ENCODE measurements around the gene HIPK3. TPM values are rescaled to one million over a fixed set of nuclear protein-coding genes. Genes with fewer than 3 reads are reported as not detected.
"Not testable (repeated sequence)": the region's sequence is repeated elsewhere in the genome, so short reads cannot be mapped to it uniquely, and the experiment has no call there.

Gene HIPK3
- total RNA-seq, 2 donors from 2014 or later, result 125 to 311 TPM

DNA sequence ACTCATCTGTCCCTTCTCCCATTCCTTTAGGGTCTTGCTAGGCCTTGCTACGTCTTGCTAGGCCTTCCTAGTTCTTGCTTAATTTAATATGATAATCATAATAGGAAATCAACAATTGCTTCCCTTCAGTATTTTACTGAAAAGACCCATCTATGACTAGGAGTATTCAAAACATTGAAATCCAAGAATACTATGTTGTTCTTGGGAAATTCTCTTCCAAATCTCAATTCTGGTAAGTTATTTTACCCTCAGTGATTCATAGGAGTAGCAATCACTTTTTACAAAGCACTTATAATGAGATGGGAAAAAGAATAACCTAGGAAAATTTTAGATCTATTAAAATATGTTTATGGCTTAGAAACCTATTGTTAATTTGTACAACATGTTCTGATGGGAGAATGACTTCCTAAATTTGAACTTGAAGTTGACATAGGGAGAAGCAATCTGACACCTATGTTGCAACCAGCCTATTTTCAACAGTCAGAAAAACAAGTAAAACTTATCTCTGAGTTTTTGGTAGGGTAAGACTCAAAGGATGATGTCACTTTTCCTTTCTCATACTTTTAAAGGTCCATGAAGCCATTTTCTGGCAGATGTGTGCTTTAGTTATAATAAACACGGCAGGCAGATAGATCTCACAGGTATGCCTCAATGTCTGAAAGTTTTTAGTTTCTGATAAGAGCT, 29.5 kb upstream of the HIPK3 start:
- Histone ChIP-seq H3K4me3 (no peak overlapping the region), H3K36me3 (no peaks in the 10 kb centered on the region), H3K27me3 (replicated peaks; ENCODE audit: insufficient read depth) (no peaks in the 10 kb centered on the region), H3K27ac (peak overlapping the region; percentile 5 to 70), H3K9me3 (no peaks in the 10 kb centered on the region), H3K4me1 (ENCODE audit: control insufficient read depth in 1 of 2, low read depth in 2 of 2) (peaks cover 6 to 8% of the 10 kb centered on the region in 2 donors)
- TF ChIP-seq, protein P1, sequence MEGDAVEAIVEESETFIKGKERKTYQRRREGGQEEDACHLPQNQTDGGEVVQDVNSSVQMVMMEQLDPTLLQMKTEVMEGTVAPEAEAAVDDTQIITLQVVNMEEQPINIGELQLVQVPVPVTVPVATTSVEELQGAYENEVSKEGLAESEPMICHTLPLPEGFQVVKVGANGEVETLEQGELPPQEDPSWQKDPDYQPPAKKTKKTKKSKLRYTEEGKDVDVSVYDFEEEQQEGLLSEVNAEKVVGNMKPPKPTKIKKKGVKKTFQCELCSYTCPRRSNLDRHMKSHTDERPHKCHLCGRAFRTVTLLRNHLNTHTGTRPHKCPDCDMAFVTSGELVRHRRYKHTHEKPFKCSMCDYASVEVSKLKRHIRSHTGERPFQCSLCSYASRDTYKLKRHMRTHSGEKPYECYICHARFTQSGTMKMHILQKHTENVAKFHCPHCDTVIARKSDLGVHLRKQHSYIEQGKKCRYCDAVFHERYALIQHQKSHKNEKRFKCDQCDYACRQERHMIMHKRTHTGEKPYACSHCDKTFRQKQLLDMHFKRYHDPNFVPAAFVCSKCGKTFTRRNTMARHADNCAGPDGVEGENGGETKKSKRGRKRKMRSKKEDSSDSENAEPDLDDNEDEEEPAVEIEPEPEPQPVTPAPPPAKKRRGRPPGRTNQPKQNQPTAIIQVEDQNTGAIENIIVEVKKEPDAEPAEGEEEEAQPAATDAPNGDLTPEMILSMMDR (IDR thresholded peaks at IDR 0.05), result no peak
- DNase-seq (ENCODE audit: low spot score) (no peak), ATAC-seq (ENCODE audit: insufficient number of reproducible peaks, low FRiP score, low read depth) (peak; percentile 66)

DNA sequence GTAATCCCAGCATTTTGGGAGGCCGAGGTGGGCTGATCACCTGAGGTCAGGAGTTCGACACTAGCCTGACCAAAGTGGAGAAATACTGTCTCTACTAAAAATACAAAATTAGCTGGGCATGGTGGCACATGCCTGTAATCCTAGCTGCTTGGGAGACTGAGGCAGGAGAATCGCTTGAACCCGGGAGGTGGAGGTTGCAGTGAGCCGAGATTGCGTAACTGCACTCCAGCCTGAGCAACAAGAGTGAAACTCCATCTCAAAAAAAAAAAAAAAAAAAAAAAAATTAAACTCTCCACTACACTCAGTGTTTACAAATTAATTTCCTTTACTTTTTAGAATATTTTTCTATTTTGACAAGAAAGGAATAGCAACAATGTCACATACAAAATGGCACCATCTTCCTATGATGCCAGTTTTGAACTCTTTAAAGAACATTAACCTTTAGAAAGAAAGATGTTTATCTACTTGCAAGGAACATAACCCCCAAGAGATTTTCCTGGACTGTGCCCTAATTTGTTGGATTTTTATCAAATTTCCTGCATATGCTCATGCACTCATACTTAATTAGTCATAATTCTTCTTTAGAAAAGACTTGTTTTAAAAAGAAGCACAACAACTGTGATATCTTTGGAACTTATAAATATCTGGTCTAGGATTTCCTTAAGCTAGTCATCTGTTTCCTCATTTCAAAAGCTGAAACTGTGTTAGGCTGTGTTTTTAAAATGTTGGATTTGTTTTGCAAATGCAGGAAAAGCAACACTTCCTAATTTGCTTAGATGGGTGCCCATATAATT, 22.6 kb upstream of the HIPK3 start:
- Histone ChIP-seq H3K4me1 (ENCODE audit: control insufficient read depth in 1 of 2, low read depth in 2 of 2) (no peaks in the 10 kb centered on the region), H3K27ac (no peak overlapping the region), H3K9me3 (no peaks in the 10 kb centered on the region), H3K27me3 (replicated peaks; ENCODE audit: insufficient read depth) (no peaks in the 10 kb centered on the region), H3K36me3 (no peaks in the 10 kb centered on the region), H3K4me3 (no peak overlapping the region)
- no peak for ATAC-seq (ENCODE audit: insufficient number of reproducible peaks, low FRiP score, low read depth)
- TF ChIP-seq, protein P1 (IDR thresholded peaks at IDR 0.05), result no peak
- DNase-seq (ENCODE audit: low spot score), result no peak

DNA sequence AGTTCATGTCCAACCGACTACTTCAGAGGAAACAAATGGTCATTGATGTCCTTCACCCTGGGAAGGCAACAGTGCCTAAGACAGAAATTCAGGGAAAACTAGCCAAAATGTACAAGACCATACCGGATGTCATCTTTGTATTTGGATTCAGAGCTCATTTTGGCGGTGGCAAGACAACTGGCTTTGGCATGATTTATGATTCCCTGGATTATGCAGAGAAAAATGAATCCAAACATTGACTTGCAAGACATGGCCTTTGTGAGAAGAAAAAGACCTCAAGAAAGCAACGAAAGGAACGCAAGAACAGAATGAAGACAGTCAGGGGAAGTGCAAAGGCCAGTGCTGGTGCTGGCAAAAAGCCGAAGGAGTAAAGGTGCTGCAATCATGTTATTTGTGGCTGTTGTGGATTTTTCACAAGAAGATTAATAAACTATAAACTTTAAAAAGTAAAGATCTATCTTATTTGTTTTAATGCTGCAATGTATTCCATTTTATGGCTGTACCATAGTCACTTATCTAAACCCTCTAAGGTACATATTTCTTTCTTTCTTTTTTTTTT, 20.1 kb upstream of the HIPK3 start:
- ATAC-seq (ENCODE audit: insufficient number of reproducible peaks, low FRiP score, low read depth) (no peak), DNase-seq (ENCODE audit: low spot score) (no peak)
- H3K9me3 ChIP-seq, result no peaks in the 10 kb centered on the region
- H3K36me3 ChIP-seq, result no peaks in the 10 kb centered on the region
- H3K27me3 ChIP-seq (replicated peaks; ENCODE audit: insufficient read depth), result no peaks in the 10 kb centered on the region
- H3K27ac ChIP-seq, result no peak overlapping the region
- TF ChIP-seq, protein P1 (IDR thresholded peaks at IDR 0.05), result no peak
- H3K4me1 ChIP-seq (ENCODE audit: control insufficient read depth in 1 of 2, low read depth in 2 of 2), result no peaks in the 10 kb centered on the region
- no peak overlapping the region for H3K4me3 ChIP-seq

DNA sequence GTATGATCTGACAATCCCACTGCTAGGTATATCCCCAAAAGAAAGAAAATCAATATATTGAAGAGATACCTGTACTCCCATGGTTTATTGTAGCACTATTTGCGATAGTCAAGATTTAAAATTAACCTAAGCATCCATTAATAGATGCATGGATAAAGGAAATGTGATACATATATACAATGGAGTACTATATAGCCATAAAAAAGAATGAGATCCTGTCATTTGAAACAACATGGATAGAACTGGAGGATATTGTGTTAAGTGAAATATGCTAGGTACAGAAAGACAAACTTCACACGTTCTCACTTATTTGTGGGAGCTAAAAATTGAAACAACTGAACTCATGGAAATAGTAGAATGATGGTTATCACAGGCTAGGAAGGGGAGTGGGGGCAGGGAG, 14.6 kb upstream of the HIPK3 start:
- Histone ChIP-seq H3K4me3 (no peak overlapping the region), H3K9me3 (no peaks in the 10 kb centered on the region), H3K27ac (no peak overlapping the region), H3K27me3 (replicated peaks; ENCODE audit: insufficient read depth) (no peaks in the 10 kb centered on the region), H3K36me3 (no peaks in the 10 kb centered on the region), H3K4me1 (ENCODE audit: control insufficient read depth in 1 of 2, low read depth in 2 of 2) (no peaks in the 10 kb centered on the region)
- TF ChIP-seq, protein P1 (IDR thresholded peaks at IDR 0.05), result no peak
- DNase-seq (ENCODE audit: low spot score), result no peak
- ATAC-seq (ENCODE audit: insufficient number of reproducible peaks, low FRiP score, low read depth), result no peak

DNA sequence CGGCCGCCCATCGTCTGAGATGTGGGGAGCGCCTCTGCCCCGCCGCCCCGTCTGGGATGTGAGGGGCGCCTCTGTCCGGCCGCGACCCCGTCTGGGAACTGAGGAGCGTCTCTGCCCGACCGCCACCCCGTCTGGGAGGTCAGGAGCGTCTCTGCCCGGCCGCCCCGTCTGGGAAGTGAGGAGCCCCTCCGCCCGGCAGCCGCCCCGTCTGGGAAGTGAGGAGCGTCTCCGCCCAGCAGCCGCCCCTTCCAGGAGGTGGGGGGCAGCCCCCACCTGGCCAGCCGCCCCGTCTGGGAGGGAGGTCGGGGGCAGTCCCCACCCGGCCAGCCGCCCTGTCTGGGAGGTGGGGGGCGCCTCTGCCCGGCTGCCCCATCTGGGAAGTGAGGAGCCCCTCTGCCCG, 13.5 kb upstream of the HIPK3 start:
- not testable (repeated sequence) for H3K27me3 ChIP-seq (replicated peaks; ENCODE audit: insufficient read depth); H3K4me3 ChIP-seq; H3K27ac ChIP-seq; H3K9me3 ChIP-seq; ATAC-seq (ENCODE audit: insufficient number of reproducible peaks, low FRiP score, low read depth); DNase-seq (ENCODE audit: low spot score); H3K36me3 ChIP-seq; H3K4me1 ChIP-seq (ENCODE audit: control insufficient read depth in 1 of 2, low read depth in 2 of 2)

Data from thoracic aorta (tissue), 2 donors.